GM18858 (cell line): Measurements from ENCODE around the gene ADCY3.

Source experiments
- ATAC-seq: cut with Tn5 transposase; IDR thresholded peaks from one replicate; pipeline ENCODE4 v1.9.1; 2021; ENCODE audit not compliant: unreplicated experiment

Gene ADCY3

DNA sequence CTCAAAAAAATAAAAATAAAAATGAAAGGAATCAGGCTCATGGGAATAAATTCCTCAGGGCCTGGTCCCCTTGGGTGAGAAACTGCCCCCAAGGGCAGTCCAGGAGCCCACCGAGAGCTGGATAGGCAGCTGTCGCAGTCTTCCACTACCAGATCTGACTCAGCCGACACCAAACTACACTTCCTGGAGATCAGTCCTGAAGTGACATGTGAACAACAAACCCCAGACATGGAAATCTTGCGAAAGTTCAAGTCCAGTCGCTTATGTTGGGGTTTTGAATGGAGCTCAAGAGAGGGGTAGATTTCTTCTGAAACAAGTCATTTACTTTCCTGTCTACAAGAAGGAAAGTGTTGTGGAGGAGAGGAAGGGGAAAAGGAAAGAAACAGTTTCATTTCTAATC is 12.9 kb downstream of the ADCY3 start:
- ATAC-seq: no peak

DNA sequence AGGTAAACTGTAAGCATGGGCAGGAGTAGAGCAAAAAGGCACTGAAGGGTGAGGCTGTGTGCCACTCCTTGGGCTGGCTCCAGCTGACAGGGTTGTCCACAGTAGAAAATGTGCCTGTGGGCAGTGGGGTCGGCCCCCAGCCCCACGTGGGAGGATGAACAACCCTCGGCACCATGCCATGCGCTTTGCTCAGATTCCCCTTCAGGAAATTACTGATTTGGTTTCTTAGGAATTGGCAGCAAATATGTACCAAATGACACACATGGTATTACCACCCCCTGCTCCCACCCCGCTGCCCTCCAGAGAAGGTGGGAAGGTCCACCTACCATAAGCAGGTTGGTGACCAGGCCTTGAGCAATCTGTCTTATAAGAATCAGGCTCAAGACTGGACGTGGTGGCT is 13.6 kb downstream of the ADCY3 start:
- no peak for ATAC-seq

DNA sequence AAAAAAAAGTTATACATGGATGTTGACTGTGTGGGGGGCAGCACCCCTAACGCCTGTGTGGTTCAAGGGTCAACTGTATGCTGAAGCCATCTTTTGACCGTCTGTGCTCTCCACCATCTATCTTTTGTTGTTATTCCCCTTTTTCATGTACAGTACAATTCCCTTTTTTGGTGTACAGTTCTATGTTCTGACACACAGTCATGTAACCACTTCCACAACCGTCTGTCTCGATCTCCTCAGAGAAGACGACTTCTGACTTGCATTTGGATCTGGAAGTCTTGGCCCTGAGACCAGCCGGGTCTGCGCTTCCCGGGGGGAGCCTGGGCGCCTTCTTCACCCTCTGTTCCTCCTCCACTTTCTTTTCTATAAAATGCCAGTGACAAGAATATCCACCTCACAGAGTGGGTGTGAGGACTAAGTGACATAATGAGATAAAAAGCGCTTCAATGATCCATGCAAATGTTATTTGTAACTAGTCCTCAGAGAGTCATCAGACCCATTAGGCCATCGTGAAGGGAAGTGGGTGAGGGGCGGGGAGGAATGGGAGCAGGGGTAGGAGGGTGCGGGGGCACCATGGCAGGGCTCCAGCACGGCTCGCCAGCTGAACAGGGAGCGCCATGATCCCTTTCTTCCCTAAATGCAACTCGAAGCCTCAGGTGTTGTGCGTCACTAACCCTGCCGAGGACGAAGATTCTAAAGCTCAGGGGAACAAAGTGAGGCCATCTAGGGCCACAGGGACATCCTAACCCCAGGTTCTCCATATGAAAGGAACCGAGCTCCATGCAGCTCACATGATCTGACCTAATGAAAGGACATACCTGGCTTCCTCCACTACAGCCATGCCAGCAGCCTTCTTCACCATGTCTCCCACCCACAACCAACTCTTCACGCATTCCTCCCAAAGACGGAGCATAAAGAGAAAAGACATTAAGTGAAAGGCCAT is 16.6 kb downstream of the ADCY3 start:
- ATAC-seq: no peak

DNA sequence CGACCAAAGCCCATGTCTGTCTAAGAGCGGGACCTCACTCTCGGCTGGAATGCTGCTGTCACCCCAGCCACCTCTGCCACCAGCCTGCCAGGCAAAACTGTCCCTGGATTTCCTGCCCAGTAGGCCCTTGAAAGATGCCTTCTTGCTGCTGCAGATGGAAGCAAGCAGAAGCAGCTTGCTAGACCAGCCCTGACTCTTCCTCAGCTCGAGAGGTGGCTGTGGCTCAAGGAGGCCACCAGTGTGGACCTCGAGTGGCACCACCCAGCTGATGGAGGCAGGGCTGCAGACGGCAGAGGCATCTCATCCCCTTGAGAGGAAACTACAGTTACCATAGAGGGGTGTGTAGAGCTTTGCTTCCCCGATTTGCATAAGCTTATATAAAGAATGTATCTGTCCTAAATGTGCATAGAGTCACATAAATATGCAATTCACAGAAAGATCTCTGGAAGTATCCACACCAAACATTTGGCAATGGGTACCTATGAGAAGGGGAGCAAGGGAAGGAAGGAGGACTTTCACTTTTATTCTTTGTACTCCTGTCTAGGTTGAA is 20.6 kb downstream of the ADCY3 start:
- ATAC-seq: no peak

DNA sequence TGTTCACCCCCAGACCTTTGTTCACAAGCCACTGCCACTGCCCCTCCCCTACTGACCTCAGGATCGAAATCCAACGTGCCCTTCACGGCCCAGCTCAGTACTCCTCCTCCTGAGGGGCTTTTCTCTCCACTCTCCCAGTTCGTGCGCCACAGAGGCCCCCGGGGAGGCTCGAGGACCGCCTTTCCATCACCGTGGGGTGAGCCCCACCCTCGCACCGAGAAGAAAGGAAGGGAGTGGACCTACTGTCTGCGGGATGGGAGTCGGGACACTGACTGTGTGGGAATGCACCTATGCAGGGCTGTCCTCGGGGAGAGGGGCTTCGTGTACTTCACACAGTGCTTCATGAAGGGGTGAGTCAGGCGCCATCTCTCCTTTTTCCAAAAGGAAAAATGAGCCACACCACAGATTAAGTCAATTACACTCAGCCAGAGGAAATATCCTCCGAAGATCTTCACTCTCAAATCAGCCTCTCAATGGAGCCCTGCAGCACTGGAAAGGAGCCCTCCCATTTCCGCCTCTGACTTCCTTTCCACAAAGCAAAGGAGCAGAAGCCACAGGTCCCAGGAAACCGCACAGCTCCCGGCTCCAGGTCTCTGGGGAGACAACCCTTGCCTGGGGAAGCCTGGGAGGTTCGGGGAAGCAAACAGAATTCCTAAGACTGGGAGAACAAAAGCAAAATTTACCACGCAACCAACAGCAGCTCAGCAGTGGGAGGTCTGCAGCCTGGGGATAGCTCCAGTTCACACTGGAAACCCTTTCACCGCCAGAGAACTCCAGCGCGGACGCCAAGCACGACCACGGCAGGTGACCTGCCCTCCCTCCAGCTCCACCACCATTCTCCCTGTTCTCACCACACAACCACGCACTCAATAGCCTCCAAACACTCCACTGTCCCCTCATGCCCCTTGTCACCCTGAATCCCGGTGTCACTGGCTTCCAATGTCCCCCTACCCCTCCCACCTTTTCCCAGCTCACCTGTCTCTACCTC is 21.6 kb downstream of the ADCY3 start:
- ATAC-seq: no peak

DNA sequence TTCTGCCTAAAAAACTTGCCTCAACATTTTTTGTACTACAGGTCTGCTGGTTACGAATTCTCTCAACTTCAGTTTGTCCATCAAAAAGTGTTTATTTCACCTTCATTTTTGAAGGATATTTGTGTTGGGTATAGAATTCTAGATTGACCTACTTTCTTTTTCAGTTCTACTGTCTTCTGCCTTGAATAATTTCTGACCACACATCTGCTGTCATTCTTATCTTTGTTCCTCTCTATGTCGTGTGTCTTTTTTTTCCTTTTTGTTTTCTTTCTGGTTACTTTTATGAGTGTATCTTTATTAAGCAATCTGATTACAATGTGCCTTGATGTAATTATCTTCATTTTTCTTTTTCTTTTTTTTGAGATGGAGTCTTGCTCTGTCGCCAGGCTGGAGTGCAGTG is 25.3 kb downstream of the ADCY3 start:
- ATAC-seq: no peak

DNA sequence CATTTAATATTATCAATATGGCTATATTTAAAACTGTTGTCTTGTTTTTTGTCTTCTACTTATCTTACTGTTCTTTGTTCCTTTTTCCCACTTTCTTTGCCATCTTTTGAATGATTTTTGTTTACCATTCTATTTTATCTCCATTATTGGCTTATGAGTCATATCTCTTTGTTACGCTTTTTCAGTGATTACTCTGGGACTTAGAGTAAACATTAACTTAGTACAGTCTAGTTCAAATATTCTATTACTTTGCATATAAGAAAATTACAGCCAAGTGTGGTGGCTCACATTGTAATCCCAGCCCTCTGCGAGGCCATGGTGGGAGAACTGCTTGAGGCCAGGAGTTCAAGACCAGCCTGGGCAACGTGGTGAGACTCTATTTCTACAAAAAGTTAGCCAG is 26.1 kb downstream of the ADCY3 start:
- ATAC-seq: no peak

DNA sequence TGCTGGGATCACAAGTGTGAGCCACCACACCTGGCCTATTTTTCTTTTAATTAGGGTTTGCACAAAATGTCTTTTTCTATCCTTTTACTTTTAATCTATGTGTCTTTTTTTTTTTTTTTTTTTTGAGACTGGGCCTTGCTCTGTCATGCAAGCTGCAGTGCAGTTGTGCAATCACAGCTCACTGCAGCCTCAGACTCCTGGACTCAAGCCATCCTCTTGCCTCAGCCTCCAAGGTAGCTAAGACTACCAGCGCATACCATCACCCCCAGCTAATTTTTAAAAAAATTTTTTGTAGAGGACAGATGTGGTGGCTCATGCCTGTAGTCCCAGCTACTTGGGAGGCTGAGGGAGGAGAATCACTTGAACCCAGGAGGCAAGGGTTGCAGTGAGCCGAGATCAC is 27.1 kb downstream of the ADCY3 start:
- no peak for ATAC-seq

DNA sequence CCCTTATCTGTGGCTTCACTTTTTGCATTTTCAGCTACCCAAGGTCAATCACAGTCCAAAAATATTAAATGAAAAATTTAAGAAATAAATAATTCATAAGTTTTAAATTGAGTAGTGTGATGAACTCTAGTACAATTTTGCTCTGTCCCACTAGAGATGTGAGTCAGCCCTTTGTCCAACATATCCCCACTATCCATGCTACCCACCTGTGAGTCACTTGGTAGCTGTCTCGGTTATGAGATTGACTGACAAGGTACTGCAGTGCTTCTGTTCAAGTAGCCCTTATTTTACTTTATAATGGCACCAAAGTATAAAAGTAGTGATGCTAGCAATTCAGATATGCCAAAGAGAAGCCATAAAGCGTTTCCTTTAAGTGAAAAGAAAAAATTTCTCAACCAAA is 28.8 kb downstream of the ADCY3 start:
- ATAC-seq: no peak

DNA sequence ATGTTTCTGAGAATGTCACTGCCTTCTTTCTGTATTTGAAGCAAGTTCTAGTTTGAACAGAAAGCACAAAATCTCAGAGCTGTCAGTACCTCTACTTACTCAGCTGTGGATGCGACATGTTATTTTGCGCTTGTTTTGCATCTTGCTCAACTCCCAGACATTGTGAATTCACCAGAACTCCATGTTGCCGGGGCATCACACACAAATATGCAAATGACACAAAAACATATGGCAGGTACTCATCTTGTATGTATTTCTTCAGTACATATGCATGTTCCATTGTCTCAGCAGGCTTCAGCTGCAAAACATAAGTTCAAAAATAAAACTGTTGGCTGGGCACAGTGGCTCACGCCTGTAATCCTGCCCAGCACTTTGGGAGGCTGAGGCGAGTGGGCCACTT is 30.8 kb downstream of the ADCY3 start:
- ATAC-seq: no peak

DNA sequence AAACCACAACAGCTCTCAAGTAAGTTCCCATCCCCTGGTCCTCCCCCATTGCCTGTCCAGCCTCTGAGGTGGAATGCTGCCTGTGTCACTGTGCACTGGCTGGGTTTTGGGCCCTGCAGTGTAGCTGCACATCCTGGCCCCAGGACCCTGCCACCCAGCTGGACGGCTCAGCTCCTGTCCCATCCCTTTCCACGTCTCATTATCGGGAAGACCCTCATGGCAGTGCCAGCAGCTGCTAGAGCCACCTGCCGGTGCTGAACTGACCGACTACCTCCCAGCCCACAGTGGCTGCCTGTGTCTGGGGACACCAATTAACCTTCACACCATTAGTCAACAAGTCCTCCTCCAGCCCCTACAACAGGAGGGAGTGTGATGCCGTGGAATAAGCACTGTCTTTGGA is 31.9 kb downstream of the ADCY3 start:
- no peak for ATAC-seq

DNA sequence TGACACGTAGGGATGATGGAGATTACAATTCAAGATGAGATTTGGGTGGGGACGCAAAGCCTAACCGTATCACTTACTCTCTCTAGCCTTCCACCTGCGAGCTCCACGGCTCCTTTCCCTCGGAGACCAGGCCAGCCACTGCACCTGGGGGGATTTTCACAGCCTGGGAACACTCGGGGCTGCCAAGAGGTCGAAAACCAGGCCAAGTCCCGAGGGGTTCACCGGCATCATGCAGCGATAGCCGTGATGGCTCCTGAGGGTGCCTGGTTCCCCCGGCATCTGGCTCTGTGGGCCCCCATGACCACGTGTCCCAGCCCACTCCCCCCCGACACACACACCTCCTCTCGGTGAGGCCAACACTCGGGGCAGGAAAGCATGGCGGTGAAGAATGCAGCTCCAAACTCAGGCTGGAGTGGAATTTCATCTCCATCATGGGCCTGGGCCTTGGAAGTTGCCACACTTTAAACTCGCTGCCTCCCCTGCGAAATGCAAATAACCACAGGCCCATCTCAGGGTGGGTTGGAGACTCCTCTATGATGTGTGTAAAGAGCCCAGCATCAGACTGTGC is 32.6 kb downstream of the ADCY3 start:
- ATAC-seq: no peak

DNA sequence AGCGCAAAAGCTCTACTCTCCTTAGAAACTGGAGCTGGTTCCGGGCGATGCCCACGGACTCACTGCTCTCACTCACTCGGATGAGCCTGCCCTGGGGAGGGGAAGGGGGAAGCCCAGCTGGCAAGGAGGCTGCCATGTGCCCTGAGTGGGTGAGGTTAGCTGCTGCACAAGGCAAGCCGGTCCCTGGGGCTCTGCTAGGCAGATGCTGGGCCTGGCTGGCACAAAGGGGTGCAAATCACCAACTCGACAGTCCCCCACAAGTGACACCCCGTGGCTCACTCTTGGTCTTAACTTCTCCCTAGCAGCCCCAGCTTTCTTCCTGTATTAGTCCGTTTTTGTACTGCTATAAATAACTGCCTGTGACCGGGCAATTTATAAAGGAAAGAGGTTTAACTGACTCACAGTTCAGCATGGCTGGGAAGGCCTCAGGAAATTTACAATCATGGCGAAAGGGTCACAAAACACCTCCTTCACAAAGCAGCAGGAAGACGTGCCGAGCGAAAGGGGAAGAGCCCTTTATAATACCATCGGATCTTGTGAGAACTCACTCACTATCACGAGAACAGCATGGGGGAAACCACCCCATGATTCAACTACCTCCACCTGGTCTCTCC is 33.2 kb downstream of the ADCY3 start:
- no peak for ATAC-seq

DNA sequence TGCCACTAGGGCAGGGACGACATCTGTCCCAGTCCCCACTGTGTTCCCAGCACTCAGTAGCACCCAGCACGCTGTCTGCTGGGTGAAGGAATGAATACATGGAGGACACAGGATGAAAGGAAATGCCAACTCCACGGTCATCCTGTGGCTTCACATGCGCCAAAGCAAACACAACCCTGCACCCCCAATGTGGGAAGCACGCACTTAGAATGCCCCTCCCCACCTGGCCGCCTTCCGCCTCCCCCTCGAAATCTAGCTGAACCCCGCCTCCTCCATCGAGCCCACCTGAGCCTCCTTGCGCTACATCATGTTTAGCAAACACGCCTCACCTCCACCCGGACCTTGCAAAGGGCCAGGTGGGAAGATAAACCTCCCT is 33.9 kb downstream of the ADCY3 start:
- no peak for ATAC-seq

DNA sequence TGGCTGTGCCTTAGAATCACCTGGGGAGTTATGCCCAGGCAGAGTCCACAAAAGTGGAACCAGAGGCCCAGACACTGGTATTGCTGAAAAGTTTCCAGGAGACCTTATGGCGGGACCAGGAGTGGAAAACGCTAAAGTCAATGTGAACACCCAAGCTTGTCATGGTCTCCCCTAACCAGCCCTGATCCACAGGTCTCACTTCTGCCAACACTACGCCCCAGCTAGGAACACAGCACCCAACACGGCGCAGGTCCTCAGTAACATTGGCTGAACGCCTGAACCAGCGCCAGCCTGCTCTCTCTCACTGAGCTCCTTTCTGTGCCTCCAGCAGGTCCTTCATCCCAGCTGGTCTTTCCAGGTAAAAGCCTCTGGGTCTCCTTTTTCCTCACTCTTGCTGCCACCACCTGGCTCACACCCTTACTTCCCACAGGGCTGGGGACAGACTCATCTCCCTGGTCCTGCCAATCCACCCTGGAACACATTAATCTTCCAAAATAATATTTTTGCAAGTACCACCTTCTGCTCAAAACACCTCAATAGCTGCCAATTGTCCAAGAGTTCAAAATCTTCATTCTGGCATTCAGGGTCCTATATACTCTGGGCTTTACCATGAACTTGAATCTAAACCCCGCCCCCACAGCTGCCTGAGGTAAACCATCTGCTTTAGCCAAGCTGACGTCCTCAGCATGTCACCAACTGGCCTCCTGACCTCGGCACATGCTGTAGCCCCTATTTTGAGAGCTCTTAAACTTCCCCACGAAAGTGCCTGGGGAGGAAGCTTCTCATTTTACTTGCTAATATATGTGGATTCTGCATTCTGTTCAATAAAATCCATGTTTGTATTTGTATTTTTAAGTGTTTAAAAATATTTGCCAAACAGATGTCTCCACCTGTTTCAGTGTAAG is 34.6 kb downstream of the ADCY3 start:
- ATAC-seq: no peak

DNA sequence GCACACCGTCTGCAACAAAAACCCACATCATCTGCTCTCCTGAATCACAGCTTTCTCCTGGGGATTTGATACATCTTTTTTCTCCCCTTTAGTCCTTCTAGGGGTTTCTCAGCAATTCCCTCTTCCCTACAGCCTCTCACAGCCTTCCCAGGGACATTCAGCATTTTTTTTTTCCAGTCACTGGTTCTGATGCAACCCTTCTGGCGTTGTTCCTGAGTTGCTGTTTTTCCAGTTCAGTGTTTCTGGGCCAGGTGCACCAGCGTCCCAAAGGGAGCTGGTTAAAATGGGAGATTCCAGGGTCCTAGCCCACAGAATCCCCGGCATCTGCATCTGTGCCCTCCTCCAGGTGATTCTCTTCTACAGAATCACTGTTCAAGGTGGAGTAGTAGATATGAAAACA is 36.1 kb downstream of the ADCY3 start:
- no peak for ATAC-seq

DNA sequence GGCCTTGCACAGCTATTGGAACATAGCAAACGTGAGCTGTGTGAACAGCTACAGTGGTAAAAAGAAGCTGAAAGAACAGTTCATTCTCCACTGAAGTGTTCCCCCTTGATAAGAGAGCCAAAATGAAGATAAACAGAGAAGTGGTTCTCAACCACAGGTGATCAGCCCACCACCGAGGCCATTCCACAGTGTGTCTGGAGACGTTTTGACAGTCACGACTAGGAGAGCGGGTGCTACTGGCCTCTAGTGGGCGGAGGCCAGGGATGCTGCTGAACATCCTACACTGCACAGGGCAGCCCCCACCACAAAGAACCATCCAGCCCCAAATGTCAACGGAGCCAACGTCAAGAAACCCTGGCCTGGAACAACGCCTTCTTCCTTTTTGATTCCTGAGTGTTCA is 38.4 kb downstream of the ADCY3 start:
- ATAC-seq: no peak

DNA sequence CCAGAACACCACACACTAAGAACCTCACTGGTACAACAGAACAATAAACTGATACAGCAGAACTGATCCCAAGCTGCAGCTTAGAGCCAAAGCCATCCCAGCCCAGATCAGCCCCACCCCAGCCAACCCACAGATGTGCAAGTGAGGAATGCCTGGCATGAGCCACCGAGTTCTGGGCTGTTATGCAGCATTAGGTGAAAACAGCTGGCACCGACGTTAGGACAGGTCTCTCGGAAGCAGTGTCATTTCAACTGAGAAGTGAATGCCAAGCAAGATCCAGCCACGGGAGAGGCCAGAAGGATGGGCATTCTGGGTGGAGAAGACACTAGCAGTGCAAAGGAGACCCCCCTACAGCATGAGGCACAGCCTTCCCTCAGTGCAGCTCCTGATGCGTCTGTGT is 38.9 kb downstream of the ADCY3 start:
- ATAC-seq: no peak

DNA sequence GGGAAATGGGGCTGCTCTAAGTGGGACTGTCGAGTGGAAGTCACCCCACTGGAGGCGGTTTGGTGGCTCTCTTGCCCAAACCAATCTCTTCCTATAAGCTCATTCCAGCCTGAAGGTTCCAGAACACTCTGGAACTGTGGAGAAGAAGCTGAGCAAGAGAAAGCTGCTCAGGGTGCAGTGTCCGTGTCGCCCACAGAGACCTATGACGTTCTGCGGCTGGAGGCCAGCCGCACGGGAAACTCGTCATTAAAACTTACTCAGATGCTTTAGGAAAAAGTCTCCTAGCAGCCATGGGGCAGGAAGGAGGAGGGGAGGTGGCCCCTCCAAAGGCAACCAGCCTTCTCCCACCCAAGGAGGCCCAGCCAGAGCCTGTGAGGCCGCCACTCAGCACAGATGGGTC is 41.7 kb downstream of the ADCY3 start:
- no peak for ATAC-seq

DNA sequence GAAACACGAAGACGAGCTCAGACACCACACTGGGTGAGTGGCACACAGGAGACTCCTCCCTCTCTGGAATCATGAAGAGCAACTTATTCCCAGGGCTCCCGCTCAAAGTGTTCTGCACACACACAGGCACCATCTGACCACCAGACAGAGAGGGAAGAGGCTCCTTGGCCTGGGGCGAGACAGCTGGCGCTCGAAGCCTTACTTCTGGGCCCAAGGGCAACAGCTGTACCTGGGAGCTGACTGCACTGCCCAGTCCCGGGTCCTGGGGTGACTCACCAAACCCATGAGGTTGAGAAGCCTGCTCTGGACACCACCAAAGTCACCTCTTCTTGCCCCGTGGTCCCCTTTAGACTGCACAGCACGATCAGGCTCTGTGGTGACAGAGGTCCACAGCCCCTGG is 42.4 kb downstream of the ADCY3 start:
- ATAC-seq: no peak
